Neural cell (in vitro differentiated cells): ENCODE measurements around the gene KANK4. TPM values are rescaled to one million over a fixed set of nuclear protein-coding genes. Genes with fewer than 3 reads are reported as not detected.

Experiments
- H2AFZ ChIP-seq: fragments of 200-600, 300-800 bp; sonication (generic), shearing (Covaris generic); 2 replicates; pipeline ENCODE4 v1.6.0; 2014; ENCODE audit warnings: low read depth, mild to moderate bottlenecking, antibody characterized with exemption, low read length, moderate library complexity
- H3F3A ChIP-seq: fragments of 200-600 bp; shearing (Covaris generic); 2 replicates; pipeline ENCODE4 v1.6.1; 2016; ENCODE audit warnings: mild to moderate bottlenecking, moderate library complexity, mixed read lengths, antibody characterized with exemption, low read length; ENCODE audit not compliant: insufficient read depth, poor library complexity, severe bottlenecking
- H3K27ac ChIP-seq: fragments of 200-600, 300-800 bp; sonication (generic), shearing (Covaris generic); 2 replicates; pipeline ENCODE4 v1.5.1; 2014; ENCODE audit warnings: mild to moderate bottlenecking, low read length, moderate library complexity
- H3K27me3 ChIP-seq: fragments of 300-800, 200-600 bp; sonication (generic), shearing (Covaris generic); 2 replicates; pipeline ENCODE4 v1.6.0; 2014; ENCODE audit warnings: mild to moderate bottlenecking, low read depth, low read length, moderate library complexity; ENCODE audit not compliant: insufficient read depth
- H3K36me3 ChIP-seq: fragments of 300-800, 200-600 bp; sonication (generic), shearing (Covaris generic); 2 replicates; pipeline ENCODE4 v1.5.1; 2014; ENCODE audit warnings: mild to moderate bottlenecking, antibody characterized with exemption, low read length, moderate library complexity; ENCODE audit not compliant: insufficient read depth
- H3K4me2 ChIP-seq: fragments of 300-800, 200-600 bp; sonication (generic), shearing (Covaris generic); 2 replicates; pipeline ENCODE4 v1.6.0; 2014; ENCODE audit warnings: mild to moderate bottlenecking, low read length
- H3K4me3 ChIP-seq: fragments of 300-800, 200-600 bp; sonication (generic), shearing (Covaris generic); 2 replicates; pipeline ENCODE4 v1.5.1; 2014; ENCODE audit warnings: mild to moderate bottlenecking, low read length, moderate library complexity
- H3K79me2 ChIP-seq: fragments of 200-600 bp; shearing (Covaris generic); replicated peaks from 2 replicates; pipeline ENCODE4 v1.6.0; 2014; ENCODE audit warnings: mild to moderate bottlenecking, low read length, moderate library complexity; ENCODE audit not compliant: insufficient read depth
- H3K9ac ChIP-seq: fragments of 300-800, 200-600 bp; sonication (generic), shearing (Covaris generic); 2 replicates; pipeline ENCODE4 v1.6.1; 2016; ENCODE audit warnings: mild to moderate bottlenecking, low read length, mixed read lengths
- H3K9me2 ChIP-seq: fragments of 200-600 bp; shearing (Covaris generic); 2 replicates; pipeline ENCODE4 v1.6.1; 2016; ENCODE audit warnings: mild to moderate bottlenecking, low read length, mixed read lengths; ENCODE audit not compliant: insufficient read depth
- H3K9me3 ChIP-seq: fragments of 200-600, 300-800 bp; sonication (generic), shearing (Covaris generic); 2 replicates; pipeline ENCODE4 v1.6.1; 2016; ENCODE audit warnings: mild to moderate bottlenecking, mixed run types, low read length, moderate library complexity, mixed read lengths
- H4K20me1 ChIP-seq: fragments of 200-600 bp; shearing (Covaris generic); 2 replicates; pipeline ENCODE4 v1.6.1; 2016; ENCODE audit warnings: mild to moderate bottlenecking, mixed run types; ENCODE audit not compliant: insufficient read depth
- CTCF ChIP-seq: fragments of 450-650 bp; IDR thresholded peaks from 2 replicates; pipeline ENCODE4 v1.5.1; 2014; ENCODE audit warnings: antibody characterized with exemption, mild to moderate bottlenecking, moderate library complexity; ENCODE audit not compliant: poor library complexity, severe bottlenecking
- EP300 ChIP-seq: fragments of 450-650 bp; conservative IDR thresholded peaks from 2 replicates; pipeline ENCODE4 v1.6.1; 2014; ENCODE audit warnings: antibody characterized with exemption, mild to moderate bottlenecking, moderate library complexity; ENCODE audit not compliant: poor library complexity, severe bottlenecking
- EZH2 ChIP-seq: fragments of 200-600, 300-800 bp; shearing (Covaris generic), sonication (generic); IDR thresholded peaks from 2 replicates; pipeline ENCODE4 v1.6.1; 2014; ENCODE audit warnings: antibody characterized with exemption, low read length, borderline replicate concordance, mild to moderate bottlenecking; ENCODE audit not compliant: insufficient read depth, poor library complexity, severe bottlenecking
- MXI1 ChIP-seq: fragments of 450-650 bp; conservative IDR thresholded peaks from 2 replicates; pipeline ENCODE4 v1.6.1; 2014; ENCODE audit warnings: antibody characterized with exemption, mild to moderate bottlenecking; ENCODE audit not compliant: poor library complexity, severe bottlenecking
- POLR2AphosphoS5 ChIP-seq: IDR thresholded peaks from 2 replicates; pipeline ENCODE4 v1.6.1; 2012
- RAD21 ChIP-seq: fragments of 450-650 bp; conservative IDR thresholded peaks from 2 replicates; pipeline ENCODE4 v1.6.1; 2014; ENCODE audit warnings: antibody characterized with exemption, mild to moderate bottlenecking, moderate library complexity
- REST ChIP-seq: IDR thresholded peaks from 2 replicates; pipeline ENCODE4 v1.6.1; 2012; ENCODE audit warnings: borderline replicate concordance
- SMC3 ChIP-seq: fragments of 450-650 bp; conservative IDR thresholded peaks from 2 replicates; pipeline ENCODE4 v1.6.1; 2014; ENCODE audit warnings: antibody characterized with exemption, mild to moderate bottlenecking, moderate library complexity; ENCODE audit not compliant: poor library complexity
- TAF1 ChIP-seq: IDR thresholded peaks from 2 replicates; pipeline ENCODE4 v1.6.1; 2012; ENCODE audit warnings: low read depth
- polyA plus RNA-seq: library from polyadenylated mRNA; depleted of rRNA; stranded (reverse); fragments of >200 nt; gene quantifications from 2 replicates; pipeline ENCODE4 v1.2.3, GENCODE V29; 2014

Gene KANK4
- polyA plus RNA-seq, 1 donor from 2014 or later: 0.25 TPM

DNA sequence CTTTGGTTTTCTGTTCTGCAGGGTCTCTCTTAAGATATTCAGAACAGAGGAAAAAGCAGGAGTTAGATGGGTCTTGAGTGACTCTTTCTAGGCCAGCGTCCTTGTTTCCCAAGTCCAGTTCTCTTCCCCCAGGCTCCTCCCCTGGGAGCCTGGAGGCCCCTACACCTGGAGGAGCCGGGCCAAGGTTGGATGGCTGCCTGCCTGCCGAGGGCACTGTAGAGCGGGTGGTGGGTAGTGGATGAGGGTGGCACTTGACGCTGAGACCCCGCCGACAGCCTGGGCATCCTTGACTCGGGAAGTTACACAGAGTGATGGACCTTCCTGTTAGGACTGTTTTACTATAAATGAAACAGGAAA is 17.4 kb upstream of the KANK4 start:
- H3K4me3 ChIP-seq: no peak overlapping the region
- no peak overlapping the region for H2AFZ ChIP-seq
- no peaks in the 10 kb centered on the region for H3F3A ChIP-seq
- H4K20me1 ChIP-seq: no peaks in the 10 kb centered on the region
- no peaks in the 10 kb centered on the region for H3K27me3 ChIP-seq
- H3K9me2 ChIP-seq: no peaks in the 10 kb centered on the region
- H3K27ac ChIP-seq: no peak overlapping the region
- no peak overlapping the region for H3K4me2 ChIP-seq
- no peaks in the 10 kb centered on the region for H3K79me2 ChIP-seq
- H3K36me3 ChIP-seq: no peaks in the 10 kb centered on the region
- no peak overlapping the region for H3K9ac ChIP-seq
- no peaks in the 10 kb centered on the region for H3K9me3 ChIP-seq
- TF ChIP-seq RAD21 (no peak), SMC3 (no peak), EZH2 (no peak), MXI1 (no peak), EP300 (no peak), REST (no peak), POLR2AphosphoS5 (no peak), TAF1 (no peak), CTCF (no peak)

DNA sequence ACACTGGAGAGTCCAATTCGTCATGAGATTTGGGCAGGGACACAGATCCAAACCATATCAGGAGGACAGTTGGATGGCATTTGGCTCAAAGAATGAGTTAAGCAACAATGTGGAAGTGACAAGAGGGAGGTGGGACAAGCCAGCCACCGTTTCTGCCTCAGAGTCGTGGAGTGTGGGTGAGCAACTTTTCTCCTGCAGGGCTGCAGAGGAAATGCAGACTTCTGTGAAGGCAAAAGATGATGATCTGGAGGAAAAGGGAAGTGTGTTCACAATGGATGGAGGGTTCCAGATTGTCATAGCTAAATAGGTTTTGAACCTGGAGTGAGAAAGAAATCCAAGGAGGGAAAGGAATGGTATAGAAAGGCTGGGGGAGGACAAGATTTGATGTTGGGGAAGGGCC is 16.4 kb upstream of the KANK4 start:
- Histone ChIP-seq H3K9me3 (no peaks in the 10 kb centered on the region), H2AFZ (no peak overlapping the region), H3K27me3 (no peaks in the 10 kb centered on the region), H3K4me3 (no peak overlapping the region), H3K9ac (no peak overlapping the region), H3K4me2 (no peak overlapping the region), H3K79me2 (no peaks in the 10 kb centered on the region), H3K27ac (no peak overlapping the region), H3K9me2 (no peaks in the 10 kb centered on the region), H3F3A (no peaks in the 10 kb centered on the region), H4K20me1 (no peaks in the 10 kb centered on the region), H3K36me3 (no peaks in the 10 kb centered on the region)
- TF ChIP-seq REST (no peak), RAD21 (no peak), TAF1 (no peak), POLR2AphosphoS5 (no peak), CTCF (no peak), SMC3 (no peak), EP300 (no peak), EZH2 (no peak), MXI1 (no peak)
